Spleen (tissue), 11 donors: ENCODE measurements around the gene SENP3. TPM values are rescaled to one million over a fixed set of nuclear protein-coding genes. Genes with fewer than 3 reads are reported as not detected.

ENCODE experiments used
- DNase-seq: peaks from one replicate; pipeline ENCODE4 v3.0.0-alpha.2; 2020
- H3K27ac ChIP-seq, 8 donors: fragments of 200-600 bp; sonication (generic) in 7 of 8; 1 replicate in 4 of 8; 2 replicates in 4 of 8; pipeline versions ENCODE4 v1.5.0 to v1.8.0; 2016 to 2021; ENCODE audit warnings: inconsistent platforms in 4 of 8, mild to moderate bottlenecking in 4 of 8, moderate library complexity in 1 of 8
- H3K27me3 ChIP-seq, 7 donors: fragments of 200-600 bp; sonication (generic) in 6 of 7; replicated peaks in 1 of 7; 1 replicate in 4 of 7; 2 replicates in 3 of 7; pipeline versions ENCODE4 v1.5.0 to v1.8.0; 2016 to 2021; ENCODE audit warnings: inconsistent platforms in 3 of 7, mild to moderate bottlenecking in 1 of 7
- H3K36me3 ChIP-seq, 6 donors: fragments of 200-600 bp; sonication (generic) in 5 of 6; 1 replicate in 4 of 6; 2 replicates in 2 of 6; pipeline versions ENCODE4 v1.5.0 to v1.8.0; 2016 to 2021; ENCODE audit warnings: inconsistent platforms in 2 of 6
- H3K4me1 ChIP-seq, 6 donors: fragments of 200-600 bp; sonication (generic) in 5 of 6; 1 replicate in 3 of 6; 2 replicates in 3 of 6; pipeline versions ENCODE4 v1.5.0 to v1.8.0; 2016 to 2021; ENCODE audit warnings: inconsistent platforms in 3 of 6
- H3K4me3 ChIP-seq, 8 donors: fragments of 200-600 bp; sonication (generic) in 7 of 8; 1 replicate in 4 of 8; 2 replicates in 4 of 8; pipeline versions ENCODE4 v1.5.0 to v1.8.0; 2016 to 2021; ENCODE audit warnings: inconsistent platforms in 4 of 8, mild to moderate bottlenecking in 4 of 8, moderate library complexity in 2 of 8
- H3K9me3 ChIP-seq, 8 donors: fragments of 200-600 bp; sonication (generic) in 7 of 8; 1 replicate in 4 of 8; 2 replicates in 4 of 8; pipeline versions ENCODE4 v1.5.0 to v1.8.0; 2016 to 2021; ENCODE audit warnings: inconsistent platforms in 4 of 8
- CTCF ChIP-seq, 11 experiments: fragments of 200-600 bp in 7 of 11; fragments of 450-650 bp in 4 of 11; sonication (generic) in 4 of 11; IDR thresholded peaks in 8 of 11; conservative IDR thresholded peaks in 3 of 11; 1 replicate in 7 of 11; 2 replicates in 4 of 11; pipeline versions ENCODE4 v1.4.0 to v1.8.0; 2016 to 2021; ENCODE audit warnings: antibody characterized with exemption in 11 of 11, inconsistent platforms in 4 of 11, mild to moderate bottlenecking in 1 of 11
- POLR2A ChIP-seq, 3 donors: fragments of 450-650 bp; IDR thresholded peaks; one replicate each; pipeline ENCODE4 v1.5.1; 2017; ENCODE audit warnings: antibody characterized with exemption in 3 of 3, mild to moderate bottlenecking in 1 of 3
- POLR2AphosphoS5 ChIP-seq, 3 donors: sonication (generic); formaldehyde crosslinking; IDR thresholded peaks; one replicate each; pipeline ENCODE4 v1.5.1; 2017; ENCODE audit warnings: antibody characterized with exemption in 3 of 3
- WGBS, 5 donors: extraction: QIAGEN DNeasy Blood & Tissue Kit in 3 of 5; methylation state at CpG; one replicate each; pipeline versions ENCODE4 v1.1.5 to v1.1.7; 2013 to 2018; 5-methylcytosine and 5-hydroxymethylcytosine counted together
- intact Hi-C: fragments of 100-400 bp; cut with DNase I; formaldehyde crosslinking; loops from one replicate; pipeline ENCODE4 v1.15.0; 2023; ENCODE audit warnings: low total_unique reads
- polyA plus RNA-seq, 3 donors: library from polyadenylated mRNA; stranded (reverse); fragments of 200-250 nt; gene quantifications; one replicate each; pipeline ENCODE4 v1.2.1, GENCODE V29; 2013
- total RNA-seq, 7 donors: library from RNA; depleted of rRNA in 3 of 7; stranded (reverse); fragments of >200 nt in 3 of 7; fragmentation: NEBNext Ultra II Directional in 4 of 7; extraction: Animal tissue kit (Norgen Biotek cat#: 25700) in 4 of 7; gene quantifications; one replicate each; pipeline versions ENCODE4 v1.1.0 to v1.2.1, GENCODE V29; 2016 to 2021
- donor health status: healthy with polysubstance abuse.
- donor health status: DM: no; HTN: no; CAD: no; lungs with moderate emphysema.
- donor health status: DM: no; HTN: no; CAD: no.
- donor health status: Bipolar disorder and iron deficiency.
- donor health status: healthy.
- donor health status: DM: no; HTN: no; CAD: no.
- donor health status: DM: yes; HTN: yes; CAD: no.

SENP3 gene
- total and polyA plus RNA-seq, 10 donors, result 36.3 to 71.7 (median 43.1) TPM

DNA sequence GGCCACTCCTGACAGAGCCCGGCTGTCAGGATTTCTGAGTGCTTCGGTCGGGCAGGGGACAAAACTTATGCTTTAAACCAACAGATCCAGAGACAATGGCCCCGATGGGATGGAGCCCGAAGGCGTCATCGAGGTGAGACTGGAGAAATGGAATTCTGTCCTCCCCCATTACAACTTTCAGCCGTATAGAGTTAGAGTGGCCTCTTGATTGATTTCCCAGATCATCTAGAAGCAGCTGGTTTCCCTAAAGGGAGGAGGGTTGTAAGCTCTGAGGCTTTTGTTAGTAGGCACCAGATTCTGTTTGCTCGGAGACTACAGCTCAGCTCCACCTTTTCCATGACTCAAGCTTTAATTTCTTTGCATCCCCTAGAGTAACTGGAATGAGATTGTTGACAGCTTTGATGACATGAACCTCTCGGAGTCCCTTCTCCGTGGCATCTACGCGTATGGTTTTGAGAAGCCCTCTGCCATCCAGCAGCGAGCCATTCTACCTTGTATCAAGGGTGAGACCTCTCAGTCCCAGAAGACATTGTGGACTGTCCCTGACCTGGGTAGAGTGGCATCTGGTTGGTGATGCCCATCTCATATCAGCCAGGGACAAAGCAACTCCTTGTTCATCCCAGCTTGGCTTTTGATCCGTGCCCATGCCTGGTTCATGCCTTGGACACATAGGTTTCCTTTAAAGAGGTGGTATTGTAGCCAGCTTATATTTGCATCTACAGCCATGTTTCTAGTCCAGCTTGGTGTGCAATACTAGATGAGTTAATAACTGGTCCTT, 12.6 kb downstream of the SENP3 start:
- intact Hi-C loops, result loop anchor here (10.0 kb wide), 1 partner anchor 230 kb away; no protein-coding TSS in a partner anchor
- Histone ChIP-seq H3K36me3 (peaks cover 15 to 78% (median 68%) of the 10 kb centered on the region in 6 donors), H3K27me3 (no peaks in the 10 kb centered on the region), H3K27ac (peak overlapping the region; percentile 98 to 100 (median 99)), H3K9me3 (no peaks in the 10 kb centered on the region), H3K4me3 (peak overlapping the region; percentile 91 to 100 (median 98)), H3K4me1 (peaks cover 29 to 74% (median 69%) of the 10 kb centered on the region in 6 donors)
- TF ChIP-seq POLR2A (IDR thresholded peaks at IDR 0.05) (no peak), CTCF (IDR thresholded peaks at IDR 0.05 in 8 of 11, conservative IDR thresholded peaks at IDR 0.05 in 3 of 11) (no peak), POLR2AphosphoS5 (IDR thresholded peaks at IDR 0.05) (no peak)
- no peak for DNase-seq
- 20 to 38% (median 27%) methylated on average over 12 to 15 of the region's 15 CpGs for WGBS, 5 donors

GRCh38 chr17:7575481-7575883, 13.8 kb downstream of the SENP3 start:
- intact Hi-C loops, result loop anchor here (10.0 kb wide), 1 partner anchor 231 kb away; no protein-coding TSS in a partner anchor
- 53 to 94% (median 64%) methylated on average over 1 of the region's 1 CpG for WGBS, 5 donors
- H3K4me1 ChIP-seq, result peaks cover 40 to 85% (median 80%) of the 10 kb centered on the region in 6 donors
- no peaks in the 10 kb centered on the region for H3K27me3 ChIP-seq
- DNase-seq, result no peak
- no peak for TF ChIP-seq POLR2AphosphoS5 (IDR thresholded peaks at IDR 0.05)
- no peak for TF ChIP-seq CTCF (IDR thresholded peaks at IDR 0.05 in 8 of 11, conservative IDR thresholded peaks at IDR 0.05 in 3 of 11)
- no peak for TF ChIP-seq POLR2A (IDR thresholded peaks at IDR 0.05)
- peak overlapping the region in 5 of 8 donors; percentile 13 to 100 (median 98) for H3K27ac ChIP-seq
- peaks cover 15 to 69% (median 62%) of the 10 kb centered on the region in 6 donors for H3K36me3 ChIP-seq
- H3K4me3 ChIP-seq, result peak overlapping the region in 4 of 8 donors; percentile 91 to 98 (median 94)
- H3K9me3 ChIP-seq, result no peaks in the 10 kb centered on the region

GRCh38 chr17:7575959-7576358, 14.2 kb downstream of the SENP3 start:
- TF ChIP-seq CTCF (IDR thresholded peaks at IDR 0.05 in 8 of 11, conservative IDR thresholded peaks at IDR 0.05 in 3 of 11), result no peak
- Histone ChIP-seq H3K27ac (peak overlapping the region in 4 of 8 donors; percentile 13 to 100 (median 98)), H3K36me3 (peaks cover 15 to 69% (median 57%) of the 10 kb centered on the region in 6 donors), H3K4me3 (peak overlapping the region in 1 of 8 donors; percentile 94), H3K27me3 (no peaks in the 10 kb centered on the region), H3K9me3 (no peaks in the 10 kb centered on the region), H3K4me1 (peaks cover 41 to 87% (median 84%) of the 10 kb centered on the region in 6 donors)
- DNase-seq, result no peak
- intact Hi-C loops, result loop anchor here (10.0 kb wide), 1 partner anchor 231 kb away; no protein-coding TSS in a partner anchor
- WGBS, 5 donors, result 69 to 77% (median 73%) methylated on average over 7 of the region's 7 CpGs

GRCh38 chr17:7576432-7576937, 14.8 kb downstream of the SENP3 start:
- no peak for DNase-seq
- peak in 2 of 3 donors; percentile 35 to 46 for TF ChIP-seq POLR2AphosphoS5 (IDR thresholded peaks at IDR 0.05)
- no peak for TF ChIP-seq CTCF (IDR thresholded peaks at IDR 0.05 in 8 of 11, conservative IDR thresholded peaks at IDR 0.05 in 3 of 11)
- peaks cover 15 to 69% (median 55%) of the 10 kb centered on the region in 6 donors for H3K36me3 ChIP-seq
- H3K4me1 ChIP-seq, result peaks cover 44 to 87% (median 85%) of the 10 kb centered on the region in 6 donors
- no peak overlapping the region for H3K4me3 ChIP-seq
- peak overlapping the region in 1 of 8 donors; percentile 99 for H3K27ac ChIP-seq
- no peaks in the 10 kb centered on the region for H3K9me3 ChIP-seq
- WGBS, 5 donors, result 80 to 89% (median 83%) methylated on average over 12 to 14 of the region's 14 CpGs
- intact Hi-C loops, result loop anchor here (10.0 kb wide), 1 partner anchor 232 kb away; no protein-coding TSS in a partner anchor
- no peaks in the 10 kb centered on the region for H3K27me3 ChIP-seq
